H1 (cell line): Measurements from ENCODE around the gene KIAA1755. TPM values are rescaled to one million over a fixed set of nuclear protein-coding genes. Genes with fewer than 3 reads are reported as not detected.

ENCODE experiments used
- CTCF ChIA-PET: fragments of 300-600 bp; sonication (Branson Sonifier 250); formaldehyde crosslinking; loops from one replicate; lab custom pipeline; 2021; ENCODE audit not compliant: partially characterized antibody; lab: Charles Lee
- POLR2A ChIA-PET: fragments of 300-600 bp; sonication (Branson Sonifier 250); formaldehyde crosslinking; loops from one replicate; lab custom pipeline; 2021; ENCODE audit warnings: inconsistent platforms; ENCODE audit not compliant: partially characterized antibody; lab: Charles Lee
- DNase-seq, 2 experiments: peaks; one replicate each; pipeline versions ENCODE4 v3.0.0 to v3.0.0-alpha.2; 2010 to 2022; ENCODE audit warnings: low spot score in 2 of 2, low read depth in 1 of 2, mixed read lengths in 1 of 2
- FAIRE-seq: peaks from 2 replicates; lab custom pipeline; 2011; peaks lifted over from hg19 to GRCh38; lab: Jason Lieb, UNC
- H2AFZ ChIP-seq: 2 replicates; pipeline ENCODE4 v1.8.1; 2012; ENCODE audit warnings: low read length, inconsistent platforms
- H2AK5ac ChIP-seq: 2 replicates; pipeline ENCODE4 v1.6.1; 2013; ENCODE audit warnings: low read depth, low read length
- H2BK120ac ChIP-seq: replicated peaks from 2 replicates; pipeline ENCODE3; 2013; ENCODE audit warnings: low read depth, low read length, inconsistent platforms
- H2BK12ac ChIP-seq: 2 replicates; pipeline ENCODE4 v1.6.1; 2013; ENCODE audit warnings: low read depth, low read length
- H2BK15ac ChIP-seq: 2 replicates; pipeline ENCODE4 v1.6.1; 2013; ENCODE audit warnings: low read length
- H2BK20ac ChIP-seq: 2 replicates; pipeline ENCODE4 v1.6.1; 2013; ENCODE audit warnings: low read length
- H2BK5ac ChIP-seq: 2 replicates; pipeline ENCODE4 v1.6.1; 2013; ENCODE audit warnings: low read depth, low read length
- H3K14ac ChIP-seq: 2 replicates; pipeline ENCODE4 v1.6.1; 2013; ENCODE audit warnings: inconsistent platforms; ENCODE audit not compliant: insufficient read length
- H3K18ac ChIP-seq: 2 replicates; pipeline ENCODE4 v1.6.1; 2013; ENCODE audit warnings: low read length; ENCODE audit errors: extremely low read depth
- H3K23ac ChIP-seq: 2 replicates; pipeline ENCODE4 v1.6.1; 2013; ENCODE audit warnings: inconsistent platforms; ENCODE audit not compliant: insufficient read length
- H3K23me2 ChIP-seq: 2 replicates; pipeline ENCODE4 v1.6.1; 2013; ENCODE audit warnings: low read depth, low read length
- H3K27ac ChIP-seq: 2 replicates; pipeline ENCODE4 v1.6.1; 2011; ENCODE audit warnings: low read depth, low read length, inconsistent platforms
- H3K27me3 ChIP-seq, 4 experiments: replicated peaks in 1 of 4; 1 replicate in 1 of 4; 2 replicates in 3 of 4; pipeline versions ENCODE4 v1.6.1 to v1.8.1; 2011 to 2013; ENCODE audit warnings: low read length in 3 of 4, mild to moderate bottlenecking in 3 of 4, inconsistent platforms in 2 of 4, mixed read lengths in 2 of 4, moderate library complexity in 1 of 4; ENCODE audit not compliant: control insufficient read depth in 3 of 4, insufficient read depth in 3 of 4; ENCODE audit errors: extremely low read depth in 1 of 4
- H3K36me3 ChIP-seq, 4 experiments: 2 replicates each; pipeline versions ENCODE4 v1.6.1 to v1.8.1; 2011 to 2013; ENCODE audit warnings: mild to moderate bottlenecking in 4 of 4, low read length in 3 of 4, moderate library complexity in 2 of 4, control low read depth in 1 of 4, inconsistent platforms in 1 of 4; ENCODE audit not compliant: insufficient read depth in 4 of 4, control insufficient read depth in 2 of 4
- H3K4ac ChIP-seq: replicated peaks from 2 replicates; pipeline ENCODE3; 2013; ENCODE audit warnings: low read length, low read depth, mixed read lengths, inconsistent platforms; ENCODE audit not compliant: insufficient read length
- H3K4me1 ChIP-seq, 4 experiments: replicated peaks in 1 of 4; 1 replicate in 1 of 4; 2 replicates in 3 of 4; pipeline versions ENCODE4 v1.6.1 to v1.8.1; 2011 to 2013; ENCODE audit warnings: low read length in 3 of 4, inconsistent platforms in 2 of 4, mixed read lengths in 1 of 4; ENCODE audit not compliant: insufficient read depth in 4 of 4, control insufficient read depth in 3 of 4
- H3K4me2 ChIP-seq, 2 experiments: 2 replicates each; pipeline versions ENCODE4 v1.6.1 to v1.8.1; 2011 to 2013; ENCODE audit warnings: low read depth in 2 of 2, low read length in 2 of 2, control low read depth in 1 of 2, inconsistent platforms in 1 of 2, mild to moderate bottlenecking in 1 of 2; ENCODE audit not compliant: insufficient read depth in 1 of 2
- H3K4me3 ChIP-seq, 4 experiments: fragments of 200-600, 300-600 bp in 1 of 4; sonication (generic), shearing (Covaris generic), sonication (Bioruptor Twin) in 1 of 4; 2 replicates each; pipeline versions ENCODE4 v1.5.1 to v1.8.1; 2011 to 2016; ENCODE audit warnings: low read length in 4 of 4, low read depth in 3 of 4, control low read depth in 2 of 4, inconsistent platforms in 2 of 4, mild to moderate bottlenecking in 2 of 4, mixed read lengths in 1 of 4, moderate library complexity in 1 of 4; ENCODE audit not compliant: insufficient read depth in 2 of 4; ENCODE audit errors: extremely low read depth in 1 of 4
- H3K56ac ChIP-seq: replicated peaks from 2 replicates; pipeline ENCODE3; 2013; ENCODE audit warnings: low read depth, mild to moderate bottlenecking, mixed read lengths, low read length, inconsistent platforms; ENCODE audit not compliant: insufficient read length
- H3K79me1 ChIP-seq: 2 replicates; pipeline ENCODE4 v1.6.1; 2013; ENCODE audit warnings: low read depth, low read length, control low read depth
- H3K79me2 ChIP-seq, 2 experiments: 2 replicates each; pipeline versions ENCODE4 v1.6.1 to v1.8.1; 2012 to 2013; ENCODE audit warnings: low read length in 2 of 2, mild to moderate bottlenecking in 2 of 2, inconsistent platforms in 1 of 2; ENCODE audit not compliant: insufficient read depth in 2 of 2, control insufficient read depth in 1 of 2
- H3K9ac ChIP-seq, 4 experiments: replicated peaks in 1 of 4; 1 replicate in 1 of 4; 2 replicates in 3 of 4; pipeline versions ENCODE4 v1.6.1 to v1.8.1; 2011 to 2013; ENCODE audit warnings: low read depth in 3 of 4, low read length in 3 of 4, control low read depth in 2 of 4, mild to moderate bottlenecking in 2 of 4, moderate library complexity in 2 of 4, inconsistent platforms in 1 of 4; ENCODE audit errors: extremely low read depth in 1 of 4
- H3K9me3 ChIP-seq, 2 experiments: 2 replicates each; pipeline versions ENCODE4 v1.6.1 to v1.8.1; 2012 to 2013; ENCODE audit warnings: mild to moderate bottlenecking in 2 of 2, moderate library complexity in 2 of 2, control low read depth in 1 of 2, inconsistent platforms in 1 of 2, low read depth in 1 of 2, low read length in 1 of 2, mixed read lengths in 1 of 2; ENCODE audit not compliant: insufficient read depth in 2 of 2
- H4K20me1 ChIP-seq, 2 experiments: replicated peaks in 1 of 2; 2 replicates each; pipeline versions ENCODE3 to v1.8.1; 2011 to 2013; ENCODE audit warnings: inconsistent platforms in 2 of 2, low read length in 2 of 2, mild to moderate bottlenecking in 1 of 2; ENCODE audit not compliant: insufficient read depth in 2 of 2, control insufficient read depth in 1 of 2
- H4K5ac ChIP-seq: 2 replicates; pipeline ENCODE4 v1.6.1; 2013; ENCODE audit warnings: low read length, low read depth, mixed read lengths, inconsistent platforms; ENCODE audit not compliant: insufficient read length
- H4K8ac ChIP-seq: 2 replicates; pipeline ENCODE4 v1.8.0; 2013; ENCODE audit warnings: mild to moderate bottlenecking, moderate library complexity, low read length, inconsistent platforms; ENCODE audit not compliant: insufficient read depth; ENCODE audit errors: extremely low read depth
- H4K91ac ChIP-seq: replicated peaks from 2 replicates; pipeline ENCODE3; 2013; ENCODE audit warnings: low read length, mixed read lengths, inconsistent platforms; ENCODE audit not compliant: insufficient read length
- CTCF ChIP-seq, 3 experiments: IDR thresholded peaks; 1 replicate in 2 of 3; 2 replicates in 1 of 3; pipeline versions ENCODE4 v1.5.1 to v1.6.1; 2011; ENCODE audit warnings: low read length in 3 of 3, mild to moderate bottlenecking in 3 of 3, inconsistent platforms in 2 of 3, low read depth in 1 of 3, moderate library complexity in 1 of 3; ENCODE audit not compliant: insufficient read depth in 1 of 3; ENCODE audit errors: control extremely low read depth in 1 of 3
- HDAC6 ChIP-seq: IDR thresholded peaks from one replicate; pipeline ENCODE4 v1.7.1; 2012; ENCODE audit warnings: low read depth, mild to moderate bottlenecking, inconsistent platforms, low read length, moderate library complexity
- KDM4A ChIP-seq: IDR thresholded peaks from one replicate; pipeline ENCODE4 v1.7.1; 2012; ENCODE audit warnings: low read depth, mild to moderate bottlenecking, moderate library complexity, low read length, inconsistent platforms; ENCODE audit not compliant: severe bottlenecking
- MAX ChIP-seq: IDR thresholded peaks from 2 replicates; pipeline ENCODE4 v1.6.1; 2012; ENCODE audit warnings: inconsistent platforms
- POLR2A ChIP-seq, 2 experiments: IDR thresholded peaks; 1 replicate in 1 of 2; 2 replicates in 1 of 2; pipeline ENCODE4 v1.6.1; 2011; ENCODE audit warnings: low read depth in 2 of 2, low read length in 2 of 2, mild to moderate bottlenecking in 2 of 2; ENCODE audit errors: control extremely low read depth in 1 of 2
- RXRA ChIP-seq: IDR thresholded peaks from 2 replicates; pipeline ENCODE4 v1.6.1; 2011; ENCODE audit warnings: low read depth, mild to moderate bottlenecking, low read length, moderate library complexity; ENCODE audit not compliant: insufficient read depth
- WGBS, 2 experiments: shearing (Covaris generic) in 1 of 2; methylation state at CpG; one replicate each; pipeline versions ENCODE4 v1.1.6 to v1.1.7; 2013 to 2015; ENCODE audit warnings: low lambda C conversion rate in 2 of 2, mixed read lengths in 2 of 2, inconsistent platforms in 1 of 2, low coverage in 1 of 2, missing lambda C conversion rate in 1 of 2; ENCODE audit not compliant: insufficient replicate concordance in 2 of 2, insufficient coverage in 1 of 2, insufficient read length in 1 of 2; ENCODE audit errors: extremely low coverage in 1 of 2, missing lambda C conversion rate in 1 of 2; 5-methylcytosine and 5-hydroxymethylcytosine counted together
- polyA plus RNA-seq, 7 experiments: library from polyadenylated mRNA; depleted of rRNA in 3 of 7; stranded (reverse) in 5 of 7; unstranded in 2 of 7; fragments of >200 nt in 5 of 7; fragments of 200-250 nt in 2 of 7; gene quantifications; 1 replicate in 5 of 7; 2 replicates in 1 of 7; 4 replicates in 1 of 7; pipeline versions ENCODE4 v1.2.1 to v1.2.3, GENCODE V29; 2011 to 2013; ENCODE audit warnings: missing spikeins in 2 of 7, mixed read lengths in 2 of 7
- total RNA-seq: library from RNA; stranded (reverse); fragmentation: NEBNext Ultra II Directional; extraction: Animal tissue kit (Norgen Biotek cat#: 25700); gene quantifications from 2 replicates; pipeline ENCODE4 v1.2.1, GENCODE V29; 2021

Gene KIAA1755
- total and polyA plus RNA-seq, 2 of the 8 experiments (the other 6 are each of a cell fraction or from before 2014, with no cell fraction given), result 0.23 TPM; not detected in 1

- H3K79me2 ChIP-seq, result no peaks in the 10 kb centered on the region
- H3K4ac ChIP-seq, result no peak overlapping the region
- no peak overlapping the region for H3K9ac ChIP-seq
- TF ChIP-seq HDAC6 (no peak), CTCF (IDR thresholded peaks at IDR 0.05; ENCODE audit: control extremely low read depth in 1 of 3, insufficient read depth in 1 of 3, low read depth in 1 of 3, low read length in 3 of 3) (no peak), KDM4A (no peak), POLR2A (IDR thresholded peaks at IDR 0.05; ENCODE audit: control extremely low read depth in 1 of 2, low read depth in 2 of 2, low read length in 2 of 2) (no peak), RXRA (no peak), MAX (no peak)
- H3K4me1 ChIP-seq, result no peaks in the 10 kb centered on the region
- H3K4me2 ChIP-seq, result no peak overlapping the region
- no peaks in the 10 kb centered on the region for H3K23me2 ChIP-seq
- H2BK5ac ChIP-seq, result no peak overlapping the region
- no peak overlapping the region for H4K5ac ChIP-seq
- ChIA-PET POLR2A (interaction anchor here (0.8 to 1.9 kb wide), 3 partner anchors 9 to 111 kb away, joined by 3 to 4 read pairs (median 4); no protein-coding TSS in a partner anchor), CTCF (interaction anchor here (0.6 to 2.5 kb wide), 10 partner anchors 15 to 253 kb away, joined by 3 to 10 read pairs (median 4); no protein-coding TSS in a partner anchor)
- no peak overlapping the region for H3K18ac ChIP-seq
- no peak overlapping the region for H2BK15ac ChIP-seq
- H3K27ac ChIP-seq, result no peak overlapping the region
- DNase-seq (no peak), FAIRE-seq (no peak)
- no peak overlapping the region for H2BK120ac ChIP-seq
- no peaks in the 10 kb centered on the region for H3K36me3 ChIP-seq
- H2AFZ ChIP-seq, result no peak overlapping the region
- no peak overlapping the region for H2BK20ac ChIP-seq
- no peak overlapping the region for H3K56ac ChIP-seq
- no peak overlapping the region for H2BK12ac ChIP-seq
- H4K91ac ChIP-seq, result no peak overlapping the region
- 72% methylated on average over 4 of the region's 4 CpGs; no CpG with 5 or more reads in 1 of the 2 experiments for WGBS, 2 experiments
- H3K79me1 ChIP-seq, result no peaks in the 10 kb centered on the region
- no peak overlapping the region for H3K4me3 ChIP-seq
- H4K20me1 ChIP-seq, result no peaks in the 10 kb centered on the region
- no peak overlapping the region for H3K23ac ChIP-seq
- H3K27me3 ChIP-seq, result no peaks in the 10 kb centered on the region; a peak in 1 of 7 replicates
- no peak overlapping the region; the same call in 1 of the 2 replicates for H4K8ac ChIP-seq
- H3K14ac ChIP-seq, result no peak overlapping the region
- H2AK5ac ChIP-seq, result no peak overlapping the region
- H3K9me3 ChIP-seq, result no peaks in the 10 kb centered on the region; a peak in 1 of 4 replicates
Measured at GRCh38 chr20:38308047-38308438, 47.5 kb upstream of the KIAA1755 start.
